Endometrial microvascular endothelial cells (primary cell): Measurements from ENCODE around the gene DNER. TPM values are rescaled to one million over a fixed set of nuclear protein-coding genes. Genes with fewer than 3 reads are reported as not detected.

Source experiments
- in situ Hi-C: cut with HindIII; loops from 2 replicates; pipeline ENCODE4 v1.10.0; 2017; ENCODE audit warnings: low sequenced_read_pairs, low pct_unique_long_range_greater_than_20kb; ENCODE audit errors: inconsistent ontology term
- total RNA-seq: library from RNA; depleted of rRNA; stranded (reverse); fragments of >200 nt; gene quantifications from one replicate; pipeline ENCODE4 v1.2.3, GENCODE V29; 2015; ENCODE audit errors: inconsistent ontology term

The DNER gene
- total RNA-seq, 1 donor from 2014 or later, result 3.2 TPM

- in situ Hi-C loops, result no loop called here
Measured at GRCh38 chr2:229684942-229685562, 29.3 kb downstream of the DNER start.

- in situ Hi-C loops, result no loop called here
Measured at GRCh38 chr2:229679393-229680125, 34.8 kb downstream of the DNER start.

- in situ Hi-C loops, result no loop called here
Measured at GRCh38 chr2:229675569-229675968, 38.8 kb downstream of the DNER start.

DNA sequence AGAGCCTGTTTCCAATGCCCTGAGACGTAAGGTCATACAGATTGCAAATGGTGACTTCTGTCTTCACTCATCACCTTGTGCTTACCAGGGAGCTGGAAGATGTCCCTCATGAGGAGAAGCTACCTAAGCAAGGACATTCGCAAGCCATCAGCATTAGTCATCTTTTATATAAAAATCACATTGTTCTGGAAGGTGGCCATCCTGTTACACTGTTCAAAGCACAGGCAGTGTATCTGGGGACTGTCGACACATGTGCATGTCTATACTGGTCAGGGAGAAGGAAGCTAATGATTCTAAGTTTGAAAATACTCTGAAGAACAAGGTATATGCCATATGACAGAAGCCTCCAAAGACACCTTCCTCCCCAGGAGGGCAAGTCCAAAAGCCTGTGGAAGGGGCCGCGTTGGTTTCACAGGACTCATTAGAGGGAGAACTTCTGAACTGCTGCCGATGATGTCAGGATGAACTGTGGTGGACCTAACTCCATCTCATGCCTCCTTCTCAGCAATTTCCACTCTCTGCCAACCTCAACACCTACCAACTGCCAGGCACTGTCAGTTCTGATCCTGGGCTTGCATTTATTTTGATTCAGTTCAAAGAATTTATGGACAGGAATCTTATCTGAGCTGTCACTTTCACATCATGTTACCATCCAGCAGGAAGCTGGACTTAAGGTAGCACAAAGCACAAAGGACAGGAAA is 39.4 kb downstream of the DNER start:
- in situ Hi-C loops, result no loop called here

- in situ Hi-C loops, result no loop called here
Measured at GRCh38 chr2:229673676-229674075, 40.7 kb downstream of the DNER start.

DNA sequence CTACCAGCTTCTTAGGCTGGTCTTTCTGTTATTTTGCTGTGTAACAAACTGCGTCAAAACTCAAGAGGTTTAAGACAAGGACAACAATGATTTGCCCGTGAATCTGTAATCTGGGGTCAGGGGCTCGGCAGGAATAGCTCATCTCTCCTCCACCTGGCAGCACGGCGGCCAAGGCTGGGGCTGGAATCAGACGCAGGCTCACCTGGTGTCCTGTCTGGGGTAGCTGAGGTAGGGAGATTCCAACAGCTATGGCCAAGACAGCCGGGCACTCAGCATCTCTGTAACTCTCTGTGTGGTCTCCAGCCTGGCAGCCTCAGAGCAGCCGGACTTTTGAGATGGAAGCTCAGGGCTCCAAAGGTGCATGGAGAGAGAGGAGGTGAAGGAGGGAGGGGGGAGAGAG is 42.3 kb downstream of the DNER start:
- in situ Hi-C loops, result no loop called here

DNA sequence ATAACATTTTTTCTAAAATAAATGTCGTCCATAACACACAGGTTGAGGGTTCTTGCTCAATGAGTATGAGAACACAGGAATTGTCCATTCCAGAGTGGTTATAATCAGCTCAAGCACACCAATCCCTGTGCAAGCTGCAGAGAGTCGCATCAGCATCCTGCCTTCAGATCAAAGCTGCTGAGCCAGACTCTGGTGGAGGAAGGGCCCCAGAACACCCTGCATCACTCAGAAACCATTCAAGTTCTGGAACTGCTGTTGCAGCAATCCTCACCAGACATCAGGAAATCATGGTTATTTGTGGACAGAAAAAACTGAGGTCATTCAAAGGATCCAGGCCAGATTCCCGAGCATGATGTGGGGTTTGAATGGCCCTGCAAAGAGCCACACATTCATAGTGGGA is 44.5 kb downstream of the DNER start:
- in situ Hi-C loops, result no loop called here

GRCh38 chr2:229666811-229667210 is 47.5 kb downstream of the DNER start:
- in situ Hi-C loops, result no loop called here

DNA sequence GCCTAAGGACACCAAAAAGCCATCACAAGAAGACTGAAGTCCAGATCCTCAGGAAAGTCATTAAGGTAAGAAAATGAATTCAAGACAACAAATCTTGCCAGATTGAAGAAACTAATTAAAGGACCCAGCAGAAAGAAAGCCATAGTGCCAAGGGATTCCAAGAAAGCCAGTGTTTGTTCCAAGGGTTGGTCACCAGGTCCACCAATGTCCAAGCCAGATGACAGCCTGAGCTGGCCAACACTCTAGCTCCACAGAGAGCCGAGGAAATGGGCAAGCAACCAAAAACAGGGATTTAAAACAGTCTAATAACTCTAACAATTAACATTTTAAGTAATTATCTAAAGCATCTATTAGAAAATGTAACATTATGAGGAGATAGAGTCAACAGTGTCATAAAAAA is 49.2 kb downstream of the DNER start:
- in situ Hi-C loops, result no loop called here

GRCh38 chr2:229661478-229661877 is 52.9 kb downstream of the DNER start:
- in situ Hi-C loops, result no loop called here

- in situ Hi-C loops, result no loop called here
Measured at GRCh38 chr2:229660951-229661350, 53.4 kb downstream of the DNER start.

DNA sequence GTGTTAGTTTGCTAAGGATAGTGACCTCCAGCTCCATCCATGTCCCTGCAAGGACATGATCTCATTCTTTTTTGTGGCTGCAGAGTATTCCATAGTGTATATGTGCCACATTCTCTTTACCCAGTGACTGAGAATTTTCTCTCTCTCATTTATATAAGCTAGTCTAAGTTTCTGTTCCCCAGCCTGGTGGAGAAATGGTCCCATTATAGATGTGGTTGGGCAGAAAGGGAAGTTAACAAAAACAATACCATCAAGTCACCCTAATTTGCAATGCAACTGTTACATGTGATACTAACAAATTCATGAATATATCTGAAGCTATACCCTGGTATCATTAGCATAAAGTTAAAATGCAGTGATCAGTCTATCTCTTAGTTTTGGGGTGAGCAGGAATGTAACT is 54.0 kb downstream of the DNER start:
- in situ Hi-C loops, result no loop called here

DNA sequence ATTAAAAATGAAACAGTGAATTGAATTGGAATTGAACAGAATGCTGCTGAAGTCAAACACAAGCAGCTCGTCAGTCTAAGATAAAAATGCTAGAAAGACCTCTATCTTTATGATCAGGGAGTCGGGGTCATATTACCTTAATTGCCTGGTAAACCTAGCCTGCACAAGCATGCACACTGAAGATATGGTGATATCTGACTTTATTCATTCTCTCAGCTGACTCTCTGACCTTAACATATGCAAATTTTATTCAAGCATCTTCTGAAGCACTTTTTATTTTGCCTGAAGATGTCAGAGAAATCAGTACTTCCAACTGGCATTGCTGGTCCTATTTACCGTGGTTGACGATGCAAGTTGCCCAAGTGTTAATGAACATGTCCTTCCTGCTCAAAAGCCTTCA is 56.4 kb downstream of the DNER start:
- in situ Hi-C loops, result no loop called here

DNA sequence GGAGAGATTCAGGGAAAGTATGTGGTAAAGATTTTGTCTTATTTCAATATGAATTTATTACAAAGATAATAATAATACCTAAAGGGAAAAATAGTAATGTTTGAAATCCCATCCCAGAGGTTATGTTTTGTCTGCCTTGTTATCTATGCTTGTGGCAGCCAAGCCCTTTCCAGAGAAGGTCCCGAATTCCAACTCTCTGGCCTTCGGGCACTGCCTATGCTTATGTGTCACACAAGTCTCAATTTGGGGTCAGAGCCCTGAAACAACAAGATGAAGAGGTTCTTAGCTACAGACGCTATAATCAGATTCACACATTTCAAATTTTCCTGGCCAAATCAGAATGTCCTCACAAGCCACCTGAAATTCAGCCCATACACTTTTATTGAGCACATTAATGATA is 59.9 kb downstream of the DNER start:
- in situ Hi-C loops, result no loop called here

DNA sequence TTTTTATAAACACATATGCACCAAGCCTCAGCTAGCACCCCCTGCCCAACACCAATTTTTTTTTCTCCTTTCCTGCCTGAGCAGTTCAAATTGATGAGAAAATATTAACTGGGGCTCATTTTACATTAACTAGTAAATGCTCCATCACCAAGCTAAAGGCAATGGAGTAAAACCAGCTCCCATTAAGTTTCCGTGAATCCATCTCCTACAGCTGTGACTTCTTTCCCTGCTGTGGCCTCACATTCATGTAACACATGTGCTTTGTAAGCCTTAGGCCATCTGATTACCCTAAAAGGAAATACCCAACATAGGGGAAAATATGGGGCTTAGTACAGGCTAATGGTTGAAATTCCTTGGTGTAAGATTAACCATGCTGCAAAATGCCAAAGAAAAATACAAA is 60.8 kb downstream of the DNER start:
- in situ Hi-C loops, result no loop called here

DNA sequence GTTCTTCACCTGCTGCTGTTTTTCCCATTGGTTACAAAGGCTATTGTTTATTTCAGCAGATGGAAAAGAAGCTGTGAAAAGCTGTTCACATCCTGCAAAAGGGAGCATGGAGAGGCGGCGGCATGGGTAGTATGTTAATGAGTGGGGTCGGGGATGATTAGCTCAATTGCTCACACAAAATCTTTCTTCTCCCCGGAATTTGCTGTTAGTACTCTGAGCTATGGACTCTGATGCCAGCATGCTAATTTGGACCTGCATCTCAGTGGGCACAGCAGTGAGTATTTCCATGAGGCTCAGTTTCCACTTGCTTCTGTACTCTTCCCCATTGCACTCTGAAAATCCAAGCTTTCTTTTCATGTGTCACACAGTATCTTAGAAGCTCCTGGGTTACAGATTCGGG is 61.6 kb downstream of the DNER start:
- in situ Hi-C loops, result no loop called here

- in situ Hi-C loops, result no loop called here
Measured at GRCh38 chr2:229650901-229651300, 63.5 kb downstream of the DNER start.

- in situ Hi-C loops, result no loop called here
Measured at GRCh38 chr2:229650059-229650458, 64.3 kb downstream of the DNER start.

- in situ Hi-C loops, result no loop called here
Measured at GRCh38 chr2:229646186-229646723, 68.1 kb downstream of the DNER start.

DNA sequence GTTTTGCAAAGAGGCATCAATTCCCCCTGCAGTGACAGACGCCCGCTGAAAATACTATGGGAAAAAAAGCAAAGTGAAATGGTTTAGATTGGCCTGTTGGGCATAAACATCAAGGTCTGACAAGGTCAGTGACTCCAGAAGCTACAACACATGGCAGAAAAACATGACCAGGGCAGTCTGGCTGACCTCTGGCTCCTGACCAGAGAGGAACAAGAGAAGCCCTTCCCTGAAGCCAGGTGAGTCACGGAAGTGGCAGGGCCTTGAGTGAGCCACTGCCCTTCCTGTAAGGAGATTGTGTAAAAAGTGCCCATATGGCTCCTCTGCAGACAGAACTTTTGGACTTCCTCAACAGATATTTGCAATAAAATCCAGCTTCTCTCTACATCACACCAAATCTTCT is 72.0 kb downstream of the DNER start:
- in situ Hi-C loops, result no loop called here
